GM21515 (cell line): ENCODE results near the gene NRL.

Source experiments
- ATAC-seq: cut with Tn5 transposase; IDR thresholded peaks from one replicate; pipeline ENCODE4 v1.9.1; 2021; ENCODE audit not compliant: unreplicated experiment

Gene NRL

DNA sequence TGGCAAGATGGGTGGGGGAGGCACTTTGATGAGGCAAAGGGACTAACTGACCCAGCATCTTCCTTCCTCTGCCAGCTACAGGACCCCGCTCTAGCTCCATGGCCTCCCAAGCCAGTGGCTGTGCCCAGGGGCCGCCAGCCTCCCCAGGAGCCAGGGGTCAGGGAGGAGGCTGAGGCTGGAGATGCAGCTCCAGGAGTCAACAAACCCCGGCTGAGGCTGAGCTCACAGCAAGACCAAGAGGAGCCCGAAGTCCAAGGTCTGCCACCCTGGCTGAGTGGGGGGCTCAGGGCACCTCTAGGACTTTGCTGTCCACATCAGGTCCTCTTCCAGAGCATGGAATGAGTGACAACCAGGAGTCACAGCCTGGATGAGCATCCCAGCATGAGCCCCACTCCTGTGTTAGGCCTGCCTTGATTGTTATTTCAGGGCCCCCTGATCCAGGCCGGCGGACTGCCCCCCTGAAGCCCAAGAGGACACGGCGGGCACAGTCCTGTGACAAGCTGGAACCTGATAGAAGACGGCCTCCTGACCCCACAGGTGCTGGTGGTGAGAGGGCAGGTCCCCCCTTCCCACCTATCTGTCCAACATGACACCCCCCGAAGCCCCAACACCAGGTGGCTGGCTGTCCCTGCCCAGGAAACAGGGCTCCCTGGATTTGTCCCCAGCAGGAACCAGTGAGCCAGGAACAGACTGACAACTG lies 45.9 kb downstream of the NRL start:
- ATAC-seq = no peak

DNA sequence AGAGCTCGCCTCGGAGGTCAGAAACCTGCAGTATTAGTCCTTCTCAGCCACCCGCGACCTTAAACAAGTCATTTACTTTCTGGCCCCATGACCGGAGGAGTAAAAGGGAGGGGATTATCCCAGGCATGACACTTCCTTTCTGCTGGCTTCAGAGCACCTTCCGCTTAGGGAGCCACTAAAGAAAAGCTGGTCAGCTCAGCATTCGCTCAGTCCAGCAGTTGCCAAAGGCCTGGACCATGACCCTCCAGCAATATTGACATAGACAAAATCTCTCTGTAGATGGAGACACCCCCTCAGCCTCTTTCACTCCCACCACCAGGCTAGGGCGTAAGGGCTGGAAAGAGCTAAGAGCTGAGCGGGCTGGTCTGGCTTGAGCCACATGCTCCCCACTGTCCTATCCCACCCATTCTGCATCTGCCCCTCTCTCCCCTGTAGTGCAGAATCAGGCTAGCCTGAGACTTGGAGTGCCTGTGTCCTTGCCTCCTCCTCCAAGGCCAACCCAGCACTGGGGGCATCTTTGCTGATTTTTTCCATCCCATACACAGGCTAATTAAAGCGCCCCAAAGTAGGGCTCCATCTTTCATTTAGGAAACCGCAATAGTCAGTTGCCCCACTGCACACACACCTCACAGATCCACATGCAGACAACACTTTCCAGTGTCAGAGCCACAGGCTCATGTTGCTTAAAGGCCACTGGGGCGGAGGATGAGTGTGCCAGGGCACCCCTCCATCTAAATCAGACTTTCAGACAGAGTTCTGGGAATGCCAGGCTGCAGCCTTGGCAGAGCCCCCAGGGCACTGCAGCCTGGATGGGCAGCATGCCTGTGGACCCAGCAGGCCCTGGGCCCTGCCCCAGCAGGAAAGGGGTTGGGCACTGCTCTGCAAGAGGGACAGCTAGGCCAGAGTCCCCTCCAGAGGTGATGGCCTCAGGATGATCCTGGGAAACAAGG lies 47.3 kb downstream of the NRL start:
- no peak for ATAC-seq

DNA sequence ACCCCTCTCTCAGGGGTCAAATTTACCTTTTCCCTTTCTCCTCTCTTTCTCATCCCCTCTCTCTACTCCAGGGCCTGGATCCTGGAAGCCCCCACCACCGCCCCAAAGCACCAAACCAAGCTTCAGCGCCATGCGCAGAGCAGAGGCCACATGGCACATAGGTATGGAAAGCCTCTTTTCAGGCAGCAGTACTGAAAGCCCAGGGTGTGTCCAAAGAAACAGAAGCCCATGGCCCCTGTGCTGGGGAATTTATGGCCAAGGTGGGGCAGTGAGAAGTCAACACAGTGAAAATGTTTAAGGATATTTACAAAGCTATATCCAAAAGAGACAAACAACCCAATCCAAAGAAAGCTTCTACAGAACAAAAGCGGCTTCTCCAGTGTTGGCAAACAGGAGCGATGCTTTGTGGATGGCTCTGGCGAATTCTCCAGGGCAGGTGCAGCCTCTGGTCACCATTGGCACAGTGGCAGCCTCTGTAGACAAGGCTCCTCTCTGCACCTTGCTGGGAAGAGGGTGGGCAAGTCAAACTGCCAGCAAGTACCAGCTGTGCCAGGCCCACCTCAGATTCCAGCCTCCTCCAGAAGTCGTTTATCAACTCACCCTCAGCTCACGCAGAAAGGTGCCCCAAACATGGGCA lies 48.1 kb downstream of the NRL start:
- no peak for ATAC-seq

DNA sequence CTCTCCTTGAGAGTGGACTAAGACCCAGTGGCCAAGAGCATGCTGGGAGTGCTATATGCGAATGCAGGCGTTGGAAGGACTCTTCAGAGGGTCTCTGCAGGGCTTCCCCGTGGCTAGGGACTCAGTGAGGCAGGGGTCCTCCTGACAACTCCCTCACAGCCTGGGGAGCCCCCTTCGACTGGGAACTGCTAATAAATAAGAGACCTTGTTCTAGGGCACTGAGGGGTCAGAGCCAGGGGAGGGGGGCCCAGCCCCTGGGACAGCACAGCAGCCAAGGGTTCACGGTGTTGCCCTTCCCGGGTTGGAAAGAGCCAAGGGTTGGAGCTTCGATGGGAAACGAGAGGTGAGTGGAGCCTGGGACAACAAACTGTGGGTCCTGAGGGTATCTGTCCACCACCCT lies 49.3 kb downstream of the NRL start:
- ATAC-seq = no peak

DNA sequence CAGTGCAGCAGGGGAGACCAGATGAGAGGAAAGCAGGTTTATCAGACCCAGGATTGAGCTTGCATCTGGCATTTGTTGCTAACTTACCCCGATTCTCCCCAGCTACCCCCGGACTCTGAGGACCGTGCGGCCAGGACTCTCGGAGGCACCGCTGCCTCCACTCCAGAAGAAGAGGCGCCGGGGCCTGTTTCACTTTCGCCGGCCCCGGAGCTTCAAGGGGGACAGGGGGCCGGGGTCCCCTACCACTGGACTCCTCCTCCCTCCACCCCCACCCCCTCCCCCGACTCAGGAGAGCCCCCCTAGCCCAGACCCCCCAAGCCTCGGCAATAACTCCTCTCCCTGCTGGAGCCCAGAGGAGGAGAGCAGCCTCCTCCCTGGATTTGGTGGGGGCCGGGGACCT lies 49.9 kb downstream of the NRL start:
- no peak for ATAC-seq

DNA sequence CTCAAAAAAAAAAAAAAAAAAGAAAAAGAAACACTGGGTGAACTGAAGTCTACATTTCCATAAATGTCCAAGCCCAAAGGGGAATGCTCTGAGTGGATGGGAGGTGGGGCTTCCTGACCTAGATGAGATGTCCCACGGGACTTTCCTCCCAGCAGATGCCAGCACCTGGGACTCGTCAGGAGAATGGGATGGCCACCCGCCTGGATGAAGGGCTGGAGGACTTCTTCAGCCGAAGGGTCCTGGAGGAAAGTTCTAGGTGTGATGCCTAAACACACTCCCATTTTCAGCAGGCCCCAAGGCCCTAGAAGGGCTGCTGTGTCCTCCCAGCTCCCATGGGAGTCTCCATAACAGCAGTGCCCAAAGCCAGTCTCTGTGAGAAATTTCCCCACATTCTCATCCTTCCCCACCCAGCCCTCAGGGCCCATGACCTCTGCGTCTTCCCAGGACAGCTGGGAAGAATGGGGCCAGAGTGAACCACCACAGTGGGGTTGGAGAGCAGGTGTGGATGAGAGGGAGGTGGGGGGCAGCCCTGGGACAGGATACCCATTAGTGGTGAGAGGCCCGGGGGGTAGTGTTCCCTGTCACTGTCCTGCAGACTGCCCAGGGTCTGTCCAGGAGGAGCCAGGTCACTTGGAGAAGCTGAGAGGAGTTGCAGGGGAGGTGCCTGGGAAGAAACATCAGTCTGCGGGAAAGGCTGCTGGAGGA lies 50.5 kb downstream of the NRL start:
- ATAC-seq = no peak

DNA sequence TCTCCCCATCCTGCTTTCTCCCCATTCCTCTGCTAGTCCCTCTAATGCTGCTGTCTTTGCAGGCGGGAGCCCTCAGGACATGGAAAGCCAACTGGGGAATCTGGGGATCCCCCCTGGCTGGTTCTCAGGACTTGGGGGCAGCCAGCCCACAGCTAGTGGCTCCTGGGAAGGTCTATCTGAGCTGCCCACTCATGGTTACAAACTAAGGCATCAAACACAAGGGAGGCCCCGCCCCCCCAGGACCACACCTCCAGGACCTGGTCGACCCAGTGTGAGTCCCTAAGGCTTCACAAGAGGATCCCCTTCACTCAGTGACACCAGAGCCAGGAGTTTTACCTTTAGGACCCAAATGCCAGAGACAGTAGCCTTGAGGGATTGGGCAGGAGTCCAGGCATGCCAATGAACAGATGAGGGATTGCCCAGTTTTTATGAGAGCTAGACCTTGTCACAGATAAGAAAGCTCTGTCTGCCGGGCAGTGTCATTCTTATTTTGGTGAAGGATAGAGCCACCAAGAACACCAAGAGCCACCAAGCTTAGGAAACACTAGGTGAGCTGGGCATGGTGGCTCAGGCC lies 51.4 kb downstream of the NRL start:
- ATAC-seq = no peak

DNA sequence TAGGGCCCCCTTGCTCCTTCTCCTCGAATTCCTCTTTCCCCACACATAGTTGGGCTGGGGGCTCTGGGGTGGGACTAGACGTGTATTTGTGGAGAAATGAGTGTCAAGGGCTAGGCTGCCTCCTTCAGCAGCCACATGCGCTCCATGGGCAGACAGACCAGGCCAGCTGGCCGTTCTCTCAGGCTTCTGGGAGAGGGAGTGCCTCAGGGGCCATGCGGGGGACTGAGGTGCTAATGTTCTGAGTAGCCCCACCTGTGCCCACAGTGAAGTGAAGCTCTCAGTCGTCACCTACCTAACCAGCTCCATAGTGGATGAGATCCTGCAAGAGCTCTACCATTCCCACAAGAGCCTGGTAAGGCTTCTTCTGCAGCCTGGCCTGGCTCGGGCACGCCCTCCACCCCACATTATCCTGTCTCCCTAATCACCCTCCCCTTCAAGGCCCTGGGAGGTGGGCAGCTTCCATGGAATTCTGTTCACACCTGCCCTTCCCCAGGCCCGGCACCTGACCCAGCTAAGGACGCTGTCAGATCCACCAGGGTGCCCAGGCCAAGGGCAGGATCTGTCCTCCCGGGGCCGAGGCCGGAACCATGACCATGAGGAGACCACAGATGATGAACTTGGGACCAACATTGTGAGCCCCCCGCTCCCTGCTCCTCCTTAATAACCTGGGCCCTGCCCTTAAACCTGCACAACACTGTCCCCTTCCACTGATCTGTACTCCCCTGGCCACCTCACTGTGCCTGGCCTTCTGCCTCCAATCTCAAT lies 52.4 kb downstream of the NRL start:
- ATAC-seq = no peak

DNA sequence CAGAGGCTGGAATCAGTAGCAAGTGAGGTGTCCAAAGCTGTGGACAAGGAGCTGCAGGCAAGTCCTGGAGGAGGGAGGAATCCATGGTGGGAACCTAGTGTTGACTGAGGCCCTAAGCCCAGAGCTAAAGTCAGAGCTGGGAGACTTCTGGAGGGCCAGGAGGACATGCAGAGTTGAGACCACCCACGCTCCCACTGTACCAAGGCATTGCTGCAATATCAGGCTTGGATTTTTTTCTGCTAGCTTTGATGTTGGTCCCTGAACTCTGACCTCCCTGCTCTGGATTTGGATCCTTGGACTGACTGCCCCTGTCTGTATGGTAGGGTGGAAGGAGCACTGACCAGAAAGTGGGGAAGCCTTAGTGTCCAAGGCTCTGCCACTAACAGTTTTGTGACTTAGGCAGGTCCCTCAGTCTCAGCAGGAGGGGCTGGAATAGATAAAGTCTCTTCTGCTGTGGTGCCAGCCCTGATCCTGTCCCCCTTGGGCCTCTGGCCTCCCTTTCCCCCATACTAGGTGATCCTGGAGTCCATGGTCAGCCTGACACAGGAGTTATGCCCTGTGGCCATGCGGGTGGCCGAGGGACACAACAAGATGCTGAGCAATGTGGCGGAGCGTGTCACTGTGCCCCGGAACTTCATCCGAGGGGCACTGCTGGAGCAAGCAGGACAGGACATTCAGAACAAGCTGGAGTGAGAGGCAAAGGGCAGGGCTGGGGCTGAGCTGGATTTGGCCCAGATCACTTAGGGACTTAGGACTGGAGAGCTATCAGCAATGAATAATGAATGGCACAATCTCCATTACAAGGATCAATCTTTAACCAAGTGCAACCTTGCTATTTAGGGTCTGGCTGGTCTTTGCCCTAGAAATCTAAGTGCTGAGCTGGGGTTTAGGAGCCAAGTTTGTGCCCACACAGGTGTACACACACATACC lies 53.5 kb downstream of the NRL start:
- no peak for ATAC-seq

DNA sequence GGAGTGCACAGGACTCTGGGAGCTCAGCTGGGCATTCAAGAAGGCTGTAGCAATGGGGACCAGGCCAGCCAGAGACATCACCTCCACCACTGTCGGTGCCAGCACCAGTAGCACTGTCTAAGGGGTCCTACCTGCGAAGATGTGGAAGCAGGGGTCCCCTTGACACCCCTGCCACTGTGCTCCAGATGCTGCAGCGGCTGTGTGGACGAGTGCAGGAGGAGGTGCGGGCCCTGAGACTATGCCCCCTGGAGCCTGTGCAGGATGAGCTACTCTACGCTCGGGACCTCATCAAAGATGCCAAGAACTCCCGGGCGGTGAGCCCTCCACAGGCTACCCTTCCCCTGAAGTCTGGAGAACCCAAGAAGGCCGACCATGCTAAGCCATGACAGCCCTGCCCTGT lies 54.3 kb downstream of the NRL start:
- ATAC-seq = no peak

DNA sequence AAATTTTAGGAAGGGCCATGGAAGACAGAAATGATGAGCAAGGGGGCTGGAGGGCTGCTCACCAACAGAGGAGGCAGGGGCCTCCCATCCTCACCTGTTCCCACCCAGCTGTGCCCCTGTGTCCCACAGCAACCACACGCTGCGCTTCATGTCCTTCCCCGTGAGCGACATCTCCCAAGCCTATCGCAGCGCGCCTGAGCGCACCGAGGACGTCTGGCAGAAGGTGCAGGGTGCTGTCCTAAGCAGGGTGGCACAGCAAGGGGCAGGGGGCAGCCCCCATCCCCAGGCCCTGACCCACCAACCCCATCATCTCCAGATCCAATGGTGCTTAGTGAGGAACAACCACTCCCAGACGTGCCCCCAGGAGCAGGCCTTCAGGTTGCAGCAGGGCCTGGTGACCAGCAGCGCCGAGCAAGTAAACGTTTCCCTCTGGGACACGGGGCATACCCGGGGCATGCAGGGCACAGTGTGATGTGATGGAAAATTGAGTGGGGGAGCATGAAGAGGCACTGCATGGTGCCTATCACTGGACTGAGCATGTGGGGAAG lies 54.8 kb downstream of the NRL start:
- no peak for ATAC-seq

DNA sequence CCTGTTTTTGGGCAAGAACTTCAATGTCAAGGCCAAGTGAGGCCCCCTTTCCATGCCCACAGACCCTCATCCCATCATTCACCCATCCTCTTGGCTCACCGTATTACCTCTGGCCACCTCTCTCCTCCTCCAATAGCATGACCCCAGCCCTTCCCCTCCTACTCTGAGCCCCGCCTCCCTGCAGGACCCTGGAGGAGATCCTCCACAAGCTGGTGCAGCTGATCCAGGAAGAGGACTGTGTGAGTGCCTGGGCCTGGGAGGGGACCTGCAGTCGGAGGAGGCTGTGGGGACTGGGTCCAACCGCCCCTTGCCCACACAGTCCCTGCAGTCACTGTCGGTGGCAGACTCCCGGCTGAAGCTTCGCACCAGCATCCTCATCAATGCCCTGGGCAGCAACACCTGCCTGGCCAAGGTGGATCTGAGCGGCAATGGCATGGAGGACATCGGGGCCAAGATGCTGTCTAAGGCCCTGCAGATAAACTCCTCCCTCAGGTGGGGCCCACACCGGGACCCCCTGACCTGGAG lies 55.7 kb downstream of the NRL start:
- ATAC-seq = no peak

DNA sequence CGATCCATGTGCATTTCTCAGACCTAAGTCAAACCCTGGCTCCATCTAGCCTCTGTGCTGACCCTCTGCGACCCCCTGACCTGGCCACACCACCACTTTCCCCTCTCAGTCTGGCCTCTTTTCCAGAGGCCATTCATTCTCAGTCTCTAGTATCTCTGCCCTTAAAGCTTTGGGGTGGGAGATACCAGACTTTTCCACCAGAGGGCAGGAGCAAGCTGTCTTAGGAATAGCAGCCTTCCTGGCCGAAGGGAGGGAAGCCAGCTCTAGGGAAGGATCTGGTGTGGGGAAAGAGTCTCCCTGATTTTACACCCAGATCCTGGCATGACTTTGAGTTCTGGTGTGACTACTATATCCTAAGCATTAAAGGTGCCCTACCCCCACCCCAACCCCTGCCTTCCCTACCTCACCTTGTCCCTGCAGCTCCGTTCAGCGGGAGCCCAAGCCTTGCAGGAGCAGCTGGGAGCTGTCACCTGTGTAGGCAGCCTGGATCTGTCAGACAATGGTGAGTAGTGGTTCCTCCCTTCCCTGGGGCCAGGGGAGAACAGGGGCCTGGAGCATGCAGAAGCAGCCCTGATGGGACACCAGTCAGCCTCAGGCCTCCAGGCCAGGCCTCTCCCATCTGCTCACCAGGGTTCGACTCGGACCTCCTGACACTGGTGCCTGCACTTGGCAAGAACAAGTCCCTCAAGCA lies 56.3 kb downstream of the NRL start:
- ATAC-seq = no peak

DNA sequence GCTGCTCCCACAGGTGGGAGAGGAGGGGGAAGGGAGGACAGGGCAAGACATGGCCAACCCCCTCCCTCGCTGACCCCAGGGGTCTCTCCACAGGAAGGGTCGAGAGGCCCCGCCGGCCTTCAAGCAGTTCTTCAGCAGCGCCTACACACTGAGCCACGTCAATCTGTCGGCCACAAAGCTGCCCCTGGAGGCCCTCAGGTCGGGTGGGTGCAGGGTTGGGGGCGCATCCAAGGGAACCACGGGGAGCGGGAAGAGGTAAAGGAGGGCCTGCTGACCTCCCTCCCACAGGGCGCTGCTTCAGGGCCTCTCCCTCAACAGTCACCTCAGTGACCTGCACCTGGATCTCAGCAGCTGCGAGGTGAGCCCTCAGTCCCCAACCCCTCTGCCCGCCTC lies 56.9 kb downstream of the NRL start:
- ATAC-seq = no peak

DNA sequence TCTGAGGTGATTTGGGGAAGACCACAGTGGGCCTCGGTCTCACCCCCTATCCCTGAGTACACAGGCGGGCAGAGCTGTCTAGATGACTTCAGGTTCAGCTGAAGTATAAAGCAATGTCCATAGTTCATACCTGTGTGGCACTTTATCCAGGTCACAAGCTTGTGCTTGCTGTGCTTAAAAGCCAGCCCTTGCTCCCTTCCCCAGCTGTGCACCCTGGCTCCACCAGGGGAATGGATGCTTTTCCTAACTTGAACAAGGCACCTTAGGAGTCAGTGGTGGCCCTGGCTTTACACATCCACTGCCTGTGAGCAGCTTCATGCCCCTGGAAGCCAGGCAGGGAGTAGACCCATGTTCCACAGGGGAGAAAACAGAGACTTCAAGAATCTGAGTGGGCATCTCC lies 57.5 kb downstream of the NRL start:
- ATAC-seq = no peak

DNA sequence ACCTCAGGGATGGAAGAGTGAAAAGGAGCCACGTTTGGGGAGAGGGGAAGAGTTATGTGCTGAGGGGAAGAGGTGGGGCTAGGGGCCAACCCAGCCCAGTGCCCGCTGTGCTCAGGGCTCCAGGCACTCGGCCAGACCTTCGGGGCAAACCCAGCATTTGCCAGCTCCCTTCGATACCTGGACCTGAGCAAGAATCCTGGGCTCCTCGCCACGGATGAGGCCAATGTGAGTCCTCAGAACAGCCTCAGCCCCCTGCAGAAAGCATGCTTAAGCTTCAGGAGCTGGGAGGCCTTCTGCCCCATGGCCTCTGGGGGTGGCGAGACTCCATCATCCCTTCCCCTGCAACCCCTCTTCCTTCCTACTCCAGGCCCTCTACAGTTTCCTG lies 58.0 kb downstream of the NRL start:
- no peak for ATAC-seq

DNA sequence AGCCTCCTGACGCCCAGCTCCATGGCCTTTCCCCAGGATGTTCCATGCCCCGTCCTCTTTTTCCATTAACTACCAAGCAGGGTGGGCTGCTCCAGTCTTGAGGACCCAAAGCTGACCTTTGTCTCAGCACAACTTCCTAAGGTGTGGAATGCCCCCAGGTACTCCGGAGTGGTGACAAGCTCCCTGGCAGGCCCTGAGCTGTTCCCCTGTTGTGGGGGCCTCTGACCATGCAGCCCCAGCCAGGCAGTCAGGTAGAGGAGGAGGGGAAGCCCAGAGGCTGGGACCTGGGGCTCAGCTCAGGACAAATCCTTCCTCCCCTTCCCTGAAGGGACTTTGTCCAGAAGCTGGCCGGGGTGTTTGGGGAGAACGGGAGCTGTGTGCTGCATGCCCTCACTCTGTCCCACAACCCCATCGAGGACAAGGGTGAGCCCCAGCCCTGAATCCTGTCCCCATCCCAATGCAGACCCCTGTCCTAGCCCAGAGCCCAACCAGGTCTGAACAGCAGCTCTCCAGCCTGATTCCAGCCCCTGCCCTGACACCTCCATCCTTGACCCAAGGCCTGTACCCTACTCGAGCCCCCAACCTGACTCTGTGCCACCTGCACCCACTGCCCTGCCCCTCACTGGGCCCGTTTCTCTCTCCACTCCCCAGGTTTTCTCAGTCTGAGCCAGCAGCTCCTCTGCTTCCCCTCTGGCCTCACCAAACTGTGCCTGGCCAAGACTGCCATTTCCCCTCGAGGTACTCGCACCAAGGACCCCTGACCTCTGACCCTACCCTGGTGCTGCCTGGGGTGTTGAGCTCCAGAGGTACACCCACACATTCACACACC lies 58.6 kb downstream of the NRL start:
- ATAC-seq = no peak
